Thymus (tissue), 11 donors: ENCODE measurements around the gene ATP11A. TPM values are rescaled to one million over a fixed set of nuclear protein-coding genes. Genes with fewer than 3 reads are reported as not detected.

Experiments used
- DNase-seq, 9 donors: peaks; one replicate each; pipeline ENCODE4 v3.0.0-alpha.2; 2013; ENCODE audit warnings: low spot score in 9 of 9, low read depth in 6 of 9, missing footprints in 1 of 9
- H3K27ac ChIP-seq, 2 donors: one replicate each; pipeline ENCODE4 v1.5.1; 2013; ENCODE audit warnings: control low read depth in 1 of 2, low read depth in 1 of 2, low read length in 1 of 2, mild to moderate bottlenecking in 1 of 2, moderate library complexity in 1 of 2
- H3K27me3 ChIP-seq, 2 donors: one replicate each; pipeline ENCODE4 v1.5.1; 2013; ENCODE audit warnings: low read length in 1 of 2; ENCODE audit not compliant: control insufficient read depth in 2 of 2, insufficient read depth in 1 of 2
- H3K36me3 ChIP-seq, 2 donors: one replicate each; pipeline ENCODE4 v1.5.1; 2013; ENCODE audit warnings: low read length in 1 of 2, mild to moderate bottlenecking in 1 of 2, moderate library complexity in 1 of 2; ENCODE audit not compliant: control insufficient read depth in 2 of 2, insufficient read depth in 2 of 2
- H3K4me1 ChIP-seq, 2 donors: one replicate each; pipeline ENCODE4 v1.5.1; 2013; ENCODE audit warnings: low read length in 2 of 2; ENCODE audit not compliant: control insufficient read depth in 2 of 2, insufficient read depth in 2 of 2
- H3K4me3 ChIP-seq, 2 donors: one replicate each; pipeline ENCODE4 v1.5.1; 2013; ENCODE audit warnings: low read length in 2 of 2, control low read depth in 1 of 2, mild to moderate bottlenecking in 1 of 2
- H3K9me3 ChIP-seq, 2 donors: one replicate each; pipeline ENCODE4 v1.5.1; 2013; ENCODE audit warnings: low read length in 1 of 2, mild to moderate bottlenecking in 1 of 2; ENCODE audit not compliant: control insufficient read depth in 2 of 2, insufficient read depth in 1 of 2
- WGBS: extraction: QIAGEN DNeasy Blood & Tissue Kit; methylation state at CpG from one replicate; pipeline ENCODE4 v1.1.7; 2013; 5-methylcytosine and 5-hydroxymethylcytosine counted together
- polyA plus RNA-seq: library from polyadenylated mRNA; stranded (reverse); fragments of 200-250 nt; gene quantifications from one replicate; pipeline ENCODE4 v1.2.3, GENCODE V29; 2013
- total RNA-seq: library from RNA; stranded (reverse); fragments of 120-200 nt; gene quantifications from one replicate; pipeline ENCODE4 v1.2.4, GENCODE V29; 2013
- donor health status: healthy.

ATP11A gene
- total and polyA plus RNA-seq, 2 donors: 7.1 to 7.2 TPM

DNA sequence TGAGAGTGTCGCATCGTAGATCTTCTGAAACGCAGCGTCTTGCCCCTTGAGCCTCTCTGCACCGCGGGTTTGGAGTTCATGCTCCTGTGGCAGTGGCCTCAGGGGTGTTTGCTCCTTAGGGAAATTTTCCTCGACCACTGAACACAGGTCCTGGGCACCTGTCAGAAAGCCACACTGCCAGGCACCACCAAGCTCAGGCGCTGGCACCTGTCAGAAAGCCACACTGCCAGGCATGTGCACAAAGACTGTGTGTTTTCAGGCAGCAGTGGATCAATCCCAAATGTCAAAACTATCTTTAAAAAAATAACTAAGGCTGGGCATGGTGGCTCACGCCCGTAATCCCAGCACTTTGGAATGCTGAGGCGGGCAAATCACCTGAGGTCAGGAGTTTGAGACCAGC, 87.1 kb downstream of the ATP11A start:
- WGBS: 97% methylated on average over 11 of the region's 11 CpGs
- no peak overlapping the region for H3K4me3 ChIP-seq
- H3K4me1 ChIP-seq: peaks cover 0 to 2% of the 10 kb centered on the region in 2 donors
- no peaks in the 10 kb centered on the region for H3K27me3 ChIP-seq
- DNase-seq: no peak
- no peak overlapping the region for H3K27ac ChIP-seq
- no peaks in the 10 kb centered on the region for H3K36me3 ChIP-seq
- no peaks in the 10 kb centered on the region for H3K9me3 ChIP-seq

GRCh38 chr13:112777637-112778406, 88.0 kb downstream of the ATP11A start:
- Histone ChIP-seq H3K4me1 (peaks cover 0 to 2% of the 10 kb centered on the region in 2 donors), H3K36me3 (no peaks in the 10 kb centered on the region), H3K27me3 (no peaks in the 10 kb centered on the region), H3K27ac (no peak overlapping the region), H3K4me3 (no peak overlapping the region), H3K9me3 (no peaks in the 10 kb centered on the region)
- 85% methylated on average over 27 of the region's 27 CpGs for WGBS
- DNase-seq: no peak

GRCh38 chr13:112779856-112780604, 90.2 kb downstream of the ATP11A start:
- Histone ChIP-seq H3K27ac (no peak overlapping the region), H3K27me3 (no peaks in the 10 kb centered on the region), H3K36me3 (peaks cover 0 to 1% of the 10 kb centered on the region in 2 donors), H3K4me1 (peaks cover 0 to 4% of the 10 kb centered on the region in 2 donors), H3K4me3 (no peak overlapping the region), H3K9me3 (no peaks in the 10 kb centered on the region)
- WGBS: 97% methylated on average over 23 of the region's 23 CpGs
- DNase-seq: no peak

DNA sequence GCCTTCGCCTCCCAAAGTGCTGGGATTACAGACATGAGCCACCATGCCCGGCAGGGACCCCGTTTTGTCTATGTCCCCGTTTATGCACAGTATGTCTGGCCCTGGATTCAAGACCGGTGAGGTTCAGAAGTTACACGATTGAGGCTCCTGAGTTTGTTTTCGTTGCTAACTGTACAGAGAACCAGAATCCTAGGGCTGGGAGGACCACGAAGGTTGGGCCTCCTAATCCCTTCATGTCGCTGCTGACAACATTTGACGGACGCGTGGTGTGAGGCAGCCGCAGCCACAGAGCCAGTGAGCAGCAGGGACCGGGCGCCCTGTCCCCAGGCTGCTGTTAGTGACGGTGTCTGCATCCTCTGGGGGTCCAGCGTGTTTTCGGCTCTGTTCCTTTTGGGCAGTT, 91.4 kb downstream of the ATP11A start:
- no peak overlapping the region for H3K27ac ChIP-seq
- H3K4me1 ChIP-seq: peaks cover 0 to 4% of the 10 kb centered on the region in 2 donors
- H3K9me3 ChIP-seq: no peaks in the 10 kb centered on the region
- peaks cover 0 to 6% of the 10 kb centered on the region in 2 donors for H3K36me3 ChIP-seq
- no peak overlapping the region for H3K4me3 ChIP-seq
- no peak for DNase-seq
- no peaks in the 10 kb centered on the region for H3K27me3 ChIP-seq
- 98% methylated on average over 18 of the region's 18 CpGs for WGBS

- no peak overlapping the region for H3K27ac ChIP-seq
- 96% methylated on average over 19 of the region's 19 CpGs for WGBS
- H3K27me3 ChIP-seq: no peaks in the 10 kb centered on the region
- peaks cover 0 to 4% of the 10 kb centered on the region in 2 donors for H3K4me1 ChIP-seq
- peaks cover 0 to 6% of the 10 kb centered on the region in 2 donors for H3K36me3 ChIP-seq
- H3K9me3 ChIP-seq: no peaks in the 10 kb centered on the region
- no peak for DNase-seq
- no peak overlapping the region for H3K4me3 ChIP-seq
Observed at GRCh38 chr13:112781881-112782361, 92.1 kb downstream of the ATP11A start.

DNA sequence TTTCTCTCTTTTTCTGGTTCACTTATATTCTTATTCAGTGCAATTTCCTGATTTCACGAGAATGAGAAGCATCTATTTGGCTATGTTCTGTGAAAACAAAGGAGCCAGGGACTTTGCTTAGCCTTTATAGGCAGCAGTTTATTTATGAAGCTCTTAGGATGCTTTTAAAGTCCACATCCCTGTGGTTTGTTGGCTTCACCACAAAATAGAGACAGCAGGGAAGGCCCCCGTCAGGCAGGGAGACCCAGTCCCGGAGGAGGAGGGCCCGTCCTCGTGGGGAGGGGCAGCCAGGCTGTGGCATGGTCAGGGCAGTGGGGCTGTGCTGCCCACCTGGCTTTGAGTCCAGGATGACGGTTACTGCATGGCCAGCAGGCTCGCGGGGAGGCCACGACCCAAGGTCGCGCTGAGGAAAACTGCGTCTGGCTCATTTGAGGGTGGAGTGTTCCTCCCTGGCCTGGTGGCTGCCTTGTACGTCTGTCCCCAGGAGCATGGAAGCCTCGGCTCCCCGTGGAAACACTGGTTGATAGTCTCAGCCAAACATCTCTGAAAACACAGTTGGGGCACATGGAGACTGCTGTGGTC, 92.7 kb downstream of the ATP11A start:
- peaks cover 0 to 6% of the 10 kb centered on the region in 2 donors for H3K36me3 ChIP-seq
- WGBS: 86% methylated on average over 15 of the region's 15 CpGs
- H3K4me1 ChIP-seq: peaks cover 0 to 4% of the 10 kb centered on the region in 2 donors
- no peak overlapping the region for H3K27ac ChIP-seq
- H3K4me3 ChIP-seq: no peak overlapping the region
- no peaks in the 10 kb centered on the region for H3K9me3 ChIP-seq
- DNase-seq: no peak
- no peaks in the 10 kb centered on the region for H3K27me3 ChIP-seq

DNA sequence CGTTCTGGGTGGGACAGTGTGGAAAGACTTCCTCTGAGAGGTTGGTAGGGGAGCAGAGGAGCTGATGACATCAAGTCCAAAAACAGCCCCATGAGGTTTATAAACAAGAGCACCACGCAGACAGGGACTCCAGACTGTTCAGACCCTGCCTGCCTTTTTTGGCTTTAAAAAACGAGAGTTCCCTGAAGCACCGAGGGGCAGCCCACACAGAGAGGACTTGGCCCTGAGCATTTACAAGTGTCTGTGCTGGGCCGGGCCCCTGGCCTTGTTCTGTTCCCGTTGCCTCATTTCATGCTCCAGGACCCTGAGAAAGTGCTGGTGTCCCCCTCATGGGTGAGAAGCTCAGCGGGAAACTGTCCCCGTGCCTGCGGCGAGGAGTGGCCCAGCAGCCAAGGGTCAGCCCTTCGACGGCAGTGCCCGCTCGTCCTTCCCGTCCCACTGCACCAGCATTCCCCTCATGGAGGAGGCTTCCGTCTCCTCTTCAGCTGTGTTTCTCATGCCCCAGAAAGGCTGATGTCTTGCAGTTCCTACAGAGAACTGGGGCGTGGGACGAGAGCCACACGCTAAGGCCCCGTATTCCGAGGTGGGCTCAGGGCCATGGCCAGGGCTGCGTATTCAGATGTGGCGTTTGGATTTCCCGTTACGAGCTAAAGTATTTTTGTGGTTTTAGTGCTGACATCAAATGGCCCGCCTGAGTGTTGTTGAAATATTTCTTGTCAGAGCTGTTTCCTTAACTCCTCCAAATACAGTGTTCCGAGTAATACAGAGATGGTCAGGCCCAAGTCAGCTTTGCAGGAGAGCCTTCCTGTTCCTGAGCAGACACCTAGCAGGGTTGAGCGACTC, 93.5 kb downstream of the ATP11A start:
- no peak overlapping the region for H3K27ac ChIP-seq
- WGBS: 60% methylated on average over 28 of the region's 28 CpGs
- DNase-seq: no peak
- H3K36me3 ChIP-seq: peaks cover 5 to 6% of the 10 kb centered on the region in 2 donors
- H3K9me3 ChIP-seq: no peaks in the 10 kb centered on the region
- H3K27me3 ChIP-seq: no peaks in the 10 kb centered on the region
- no peak overlapping the region for H3K4me3 ChIP-seq
- H3K4me1 ChIP-seq: peaks cover 0 to 4% of the 10 kb centered on the region in 2 donors

DNA sequence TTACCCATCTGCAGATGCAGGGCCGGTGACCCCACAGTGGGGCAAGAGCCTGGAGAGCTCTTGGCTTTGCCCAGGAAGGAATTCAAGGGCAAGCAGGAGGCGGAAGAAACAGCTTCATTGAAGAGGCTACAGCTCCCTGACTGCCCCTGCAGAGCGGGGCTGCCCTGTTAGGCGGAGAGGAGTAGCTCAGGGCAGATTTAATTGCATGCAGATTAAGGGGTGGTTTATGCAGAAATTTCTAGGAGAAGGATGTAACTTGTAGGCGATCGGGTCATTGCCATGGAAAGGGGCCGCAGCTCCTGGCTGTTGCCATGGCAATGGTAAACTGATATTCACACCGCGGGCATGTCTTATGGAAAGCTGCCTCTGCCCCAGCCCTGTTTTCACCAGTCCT, 94.1 kb downstream of the ATP11A start:
- no peak overlapping the region for H3K27ac ChIP-seq
- no peaks in the 10 kb centered on the region for H3K27me3 ChIP-seq
- 80% methylated on average over 9 of the region's 9 CpGs for whole genome bisulfite sequencing
- DNase-seq: no peak
- peaks cover 0 to 4% of the 10 kb centered on the region in 2 donors for H3K4me1 ChIP-seq
- H3K4me3 ChIP-seq: no peak overlapping the region
- peaks cover 6% of the 10 kb centered on the region in 2 donors for H3K36me3 ChIP-seq
- H3K9me3 ChIP-seq: no peaks in the 10 kb centered on the region
